Keratinocyte (primary cell): ENCODE results near the gene HTD2. TPM values are rescaled to one million over a fixed set of nuclear protein-coding genes. Genes with fewer than 3 reads are reported as not detected.
"Not testable (repeated sequence)": the region's sequence is repeated elsewhere in the genome, so short reads cannot be mapped to it uniquely, and the experiment has no call there.

ENCODE experiments used
- DNase-seq: peaks from one replicate; pipeline ENCODE4 v3.0.0-alpha.2; 2011; ENCODE audit warnings: low read depth, missing footprints, low spot score
- FAIRE-seq: peaks from 2 replicates; lab custom pipeline; 2011; peaks lifted over from hg19 to GRCh38; lab: Jason Lieb, UNC
- H2AFZ ChIP-seq: 2 replicates; pipeline ENCODE4 v1.6.0; 2012; ENCODE audit warnings: low read length, control low read depth, inconsistent platforms; ENCODE audit not compliant: control insufficient read depth
- H3K27ac ChIP-seq: 2 replicates; pipeline ENCODE4 v1.5.1; 2011; ENCODE audit warnings: low read length; ENCODE audit not compliant: control insufficient read depth, insufficient read depth
- H3K27me3 ChIP-seq: 3 replicates; pipeline ENCODE4 v1.6.0; 2011; ENCODE audit warnings: low read length; ENCODE audit not compliant: control insufficient read depth, insufficient read depth; ENCODE audit errors: extremely low read depth
- H3K36me3 ChIP-seq, 2 experiments: 2 replicates in 1 of 2; 3 replicates in 1 of 2; pipeline ENCODE4 v1.5.1; 2011; ENCODE audit warnings: low read length in 2 of 2, mild to moderate bottlenecking in 1 of 2; ENCODE audit not compliant: control insufficient read depth in 2 of 2, insufficient read depth in 2 of 2; ENCODE audit errors: extremely low read depth in 1 of 2
- H3K4me1 ChIP-seq: 3 replicates; pipeline ENCODE4 v1.5.1; 2011; ENCODE audit warnings: low read length; ENCODE audit not compliant: control insufficient read depth, insufficient read depth; ENCODE audit errors: extremely low read depth
- H3K4me2 ChIP-seq: 3 replicates; pipeline ENCODE4 v1.6.0; 2011; ENCODE audit warnings: low read depth, low read length; ENCODE audit not compliant: control insufficient read depth, insufficient read depth; ENCODE audit errors: extremely low read depth
- H3K4me3 ChIP-seq, 3 experiments: fragments of 200-600 bp in 1 of 3; sonication (generic) in 1 of 3; 2 replicates in 2 of 3; 3 replicates in 1 of 3; pipeline ENCODE4 v1.5.1; 2011 to 2016; ENCODE audit warnings: low read length in 3 of 3, mild to moderate bottlenecking in 3 of 3, control low read depth in 2 of 3, inconsistent platforms in 1 of 3, low read depth in 1 of 3, mixed read lengths in 1 of 3, mixed run types in 1 of 3, moderate library complexity in 1 of 3; ENCODE audit not compliant: control insufficient read depth in 2 of 3, insufficient read depth in 2 of 3; ENCODE audit errors: extremely low read depth in 1 of 3
- H3K79me2 ChIP-seq: 2 replicates; pipeline ENCODE4 v1.6.0; 2012; ENCODE audit warnings: low read length; ENCODE audit not compliant: control insufficient read depth, insufficient read depth
- H3K9ac ChIP-seq: 3 replicates; pipeline ENCODE4 v1.6.0; 2011; ENCODE audit warnings: low read length; ENCODE audit not compliant: control insufficient read depth, insufficient read depth; ENCODE audit errors: extremely low read depth
- H3K9me1 ChIP-seq: 3 replicates; pipeline ENCODE4 v1.6.0; 2011; ENCODE audit warnings: low read length; ENCODE audit not compliant: control insufficient read depth, insufficient read depth; ENCODE audit errors: extremely low read depth
- H3K9me3 ChIP-seq: 2 replicates; pipeline ENCODE4 v1.5.1; 2012; ENCODE audit warnings: low read depth, low read length; ENCODE audit not compliant: control insufficient read depth
- H4K20me1 ChIP-seq: 3 replicates; pipeline ENCODE4 v1.6.0; 2011; ENCODE audit warnings: low read length; ENCODE audit not compliant: control insufficient read depth, insufficient read depth; ENCODE audit errors: extremely low read depth
- CTCF ChIP-seq, 3 experiments: IDR thresholded peaks in 1 of 3; conservative IDR thresholded peaks in 1 of 3; optimal IDR thresholded peaks in 1 of 3; 2 replicates in 2 of 3; 3 replicates in 1 of 3; pipeline versions ENCODE3 to v1.5.1; 2011; ENCODE audit warnings: low read length in 3 of 3, mild to moderate bottlenecking in 3 of 3, moderate library complexity in 2 of 3, control low read depth in 1 of 3, inconsistent platforms in 1 of 3; ENCODE audit not compliant: insufficient read depth in 2 of 3; ENCODE audit errors: extremely low read depth in 1 of 3
- EZH2 ChIP-seq: IDR thresholded peaks from one replicate; pipeline ENCODE4 v1.6.1; 2012; ENCODE audit warnings: inconsistent platforms, mild to moderate bottlenecking, low read length, moderate library complexity
- dilution Hi-C: fragments of 300-500 bp; cut with MboI; formaldehyde crosslinking; loops from one replicate; pipeline ENCODE4 v1.7.0; 2020; ENCODE audit warnings: low sequenced_read_pairs; ENCODE audit not compliant: extremely low pct_ligation_motif_present
- polyA plus RNA-seq, 5 experiments: library from polyadenylated mRNA; depleted of rRNA in 3 of 5; stranded (reverse) in 3 of 5; stranded (forward) in 1 of 5; unstranded in 1 of 5; fragments of >200 nt; gene quantifications; 1 replicate in 1 of 5; 2 replicates in 3 of 5; 3 replicates in 1 of 5; pipeline versions ENCODE4 v1.2.1 to v1.2.3, GENCODE V29; 2011 to 2012; ENCODE audit warnings: missing spikeins in 2 of 5, low read depth in 1 of 5, low replicate concordance in 1 of 5

Gene HTD2
- polyA plus RNA-seq, 1 donor (not counting 4 experiments of a cell fraction or from before 2014, with no cell fraction given) = 12.5 TPM

- no peaks in the 10 kb centered on the region for H4K20me1 ChIP-seq
- H3K36me3 ChIP-seq = peaks cover 0 to 5% of the 10 kb centered on the region in 2 experiments
- no peaks in the 10 kb centered on the region for H3K9me3 ChIP-seq
- H3K4me3 ChIP-seq = no peak overlapping the region
- H3K27me3 ChIP-seq = no peaks in the 10 kb centered on the region
- FAIRE-seq = no peak
- TF ChIP-seq EZH2 = no peak
- TF ChIP-seq CTCF (optimal IDR thresholded peaks at IDR 0.05 in 1 of 3, IDR thresholded peaks at IDR 0.05 in 1 of 3, conservative IDR thresholded peaks at IDR 0.05 in 1 of 3; ENCODE audit: extremely low read depth in 1 of 3, insufficient read depth in 2 of 3, low read length in 3 of 3) = no peak
- no peak overlapping the region for H3K9ac ChIP-seq
- no peak overlapping the region for H2AFZ ChIP-seq
- dilution Hi-C loops = no loop called here
- H3K27ac ChIP-seq = no peak overlapping the region
- H3K9me1 ChIP-seq = no peaks in the 10 kb centered on the region
- no peak overlapping the region for H3K4me2 ChIP-seq
- H3K79me2 ChIP-seq = peaks cover 6% of the 10 kb centered on the region
- DNase-seq = no peak
- peaks cover 30% of the 10 kb centered on the region for H3K4me1 ChIP-seq
Measured at GRCh38 chr3:58337190-58337589, 30.9 kb downstream of the HTD2 start.

- H3K4me2 ChIP-seq, H2AFZ ChIP-seq, H3K9me1 ChIP-seq, H3K36me3 ChIP-seq, H3K27ac ChIP-seq, H3K9me3 ChIP-seq, H3K27me3 ChIP-seq, H4K20me1 ChIP-seq, H3K4me3 ChIP-seq, H3K79me2 ChIP-seq, FAIRE-seq, DNase-seq, H3K9ac ChIP-seq, dilution Hi-C loops: not testable (repeated sequence)
- peaks cover 21% of the 10 kb centered on the region for H3K4me1 ChIP-seq
Measured at GRCh38 chr3:58339146-58339545, 32.8 kb downstream of the HTD2 start.

GRCh38 chr3:58340594-58341244 lies 34.4 kb downstream of the HTD2 start:
- Histone ChIP-seq H3K27me3 (no peaks in the 10 kb centered on the region), H3K4me2 (no peak overlapping the region), H3K9me3 (no peaks in the 10 kb centered on the region), H3K9ac (no peak overlapping the region), H4K20me1 (no peaks in the 10 kb centered on the region), H3K27ac (no peak overlapping the region), H3K36me3 (peaks cover 3 to 5% of the 10 kb centered on the region in 2 experiments), H3K4me1 (peaks cover 7% of the 10 kb centered on the region), H3K9me1 (no peaks in the 10 kb centered on the region), H3K4me3 (no peak overlapping the region), H2AFZ (no peak overlapping the region), H3K79me2 (no peaks in the 10 kb centered on the region)
- FAIRE-seq (no peak), DNase-seq (no peak)
- TF ChIP-seq EZH2 (no peak), CTCF (optimal IDR thresholded peaks at IDR 0.05 in 1 of 3, IDR thresholded peaks at IDR 0.05 in 1 of 3, conservative IDR thresholded peaks at IDR 0.05 in 1 of 3; ENCODE audit: extremely low read depth in 1 of 3, insufficient read depth in 2 of 3, low read length in 3 of 3) (no peak)
- dilution Hi-C loops = no loop called here
